Endodermal cell (in vitro differentiated cells): ENCODE measurements around the gene ATP6V1A. TPM values are rescaled to one million over a fixed set of nuclear protein-coding genes. Genes with fewer than 3 reads are reported as not detected.

Experiments used
- DNase-seq: peaks from one replicate; pipeline ENCODE4 v3.0.0-alpha.2; 2017
- H3K27ac ChIP-seq: 2 replicates; pipeline ENCODE4 v1.5.1; 2013; ENCODE audit warnings: mild to moderate bottlenecking, low read depth, low read length, moderate library complexity
- H3K27me3 ChIP-seq: 2 replicates; pipeline ENCODE4 v1.6.1; 2013; ENCODE audit warnings: mild to moderate bottlenecking, low read length, moderate library complexity; ENCODE audit not compliant: insufficient read depth, control insufficient read depth, poor library complexity, severe bottlenecking
- H3K36me3 ChIP-seq: 2 replicates; pipeline ENCODE4 v1.7.0; 2013; ENCODE audit warnings: mild to moderate bottlenecking, low read length, moderate library complexity; ENCODE audit not compliant: control insufficient read depth, insufficient read depth
- H3K4me1 ChIP-seq: one replicate; pipeline ENCODE4 v1.7.0; 2013; ENCODE audit warnings: low read length; ENCODE audit not compliant: control insufficient read depth, insufficient read depth
- H3K4me3 ChIP-seq: 2 replicates; pipeline ENCODE4 v1.5.1; 2013; ENCODE audit warnings: mild to moderate bottlenecking, low read length, moderate library complexity
- H3K9ac ChIP-seq: 2 replicates; pipeline ENCODE4 v1.6.1; 2013; ENCODE audit warnings: mild to moderate bottlenecking, low read length, moderate library complexity; ENCODE audit not compliant: poor library complexity, severe bottlenecking; ENCODE audit errors: extremely low read depth
- H3K9me3 ChIP-seq: 2 replicates; pipeline ENCODE4 v1.6.1; 2013; ENCODE audit warnings: mild to moderate bottlenecking, low read length, moderate library complexity; ENCODE audit not compliant: control insufficient read depth
- H3K27ac Mint-ChIP-seq: 2 replicates; pipeline ENCODE4 v1.8.0; 2020; ENCODE audit warnings: mixed read lengths
- H3K27me3 Mint-ChIP-seq: 2 replicates; pipeline ENCODE4 v1.8.0; 2021; ENCODE audit warnings: mild to moderate bottlenecking, mixed read lengths; ENCODE audit not compliant: insufficient read depth
- H3K36me3 Mint-ChIP-seq: 2 replicates; pipeline ENCODE4 v1.8.0; 2020; ENCODE audit warnings: low read depth, mixed read lengths
- H3K4me1 Mint-ChIP-seq: 2 replicates; pipeline ENCODE4 v1.8.0; 2020; ENCODE audit warnings: mixed read lengths
- H3K4me3 Mint-ChIP-seq: 2 replicates; pipeline ENCODE4 v1.8.0; 2020; ENCODE audit warnings: mild to moderate bottlenecking, moderate library complexity, mixed read lengths
- H3K9me3 Mint-ChIP-seq: 2 replicates; pipeline ENCODE4 v1.8.0; 2020; ENCODE audit warnings: mild to moderate bottlenecking, mixed read lengths
- CTCF ChIP-seq: fragments of 200-600 bp; sonication (generic); conservative IDR thresholded peaks from 2 replicates; pipeline ENCODE4 v1.5.0; 2021; ENCODE audit warnings: antibody characterized with exemption, mild to moderate bottlenecking
- WGBS, 2 experiments: methylation state at CpG; one replicate each; pipeline versions ENCODE4 v1.1.5 to v1.1.7; 2013; ENCODE audit warnings: missing lambda C conversion rate in 2 of 2, mixed read lengths in 1 of 2; ENCODE audit not compliant: insufficient coverage in 1 of 2, insufficient read length in 1 of 2; 5-methylcytosine and 5-hydroxymethylcytosine counted together
- total RNA-seq, 2 donors: library from RNA; stranded (reverse); fragmentation: NEBNext Ultra II Directional in 1 of 2; extraction: Animal tissue kit (Norgen Biotek cat#: 25700) in 1 of 2; gene quantifications; 2 replicates in 1 of 2; 3 replicates in 1 of 2; pipeline ENCODE4 v1.2.1, GENCODE V29; 2021

The ATP6V1A gene
- total RNA-seq, 2 donors from 2014 or later, result 58.4 to 63.4 TPM

GRCh38 chr3:113728661-113729060 is 18.2 kb upstream of the ATP6V1A start:
- TF ChIP-seq CTCF, result no peak
- H3K36me3 ChIP-seq, result peaks cover 38% of the 10 kb centered on the region
- no peaks in the 10 kb centered on the region for H3K9me3 Mint-ChIP-seq
- no peaks in the 10 kb centered on the region for H3K4me1 ChIP-seq
- no peak overlapping the region for H3K9ac ChIP-seq
- no peak overlapping the region for H3K27ac ChIP-seq
- H3K9me3 ChIP-seq, result no peaks in the 10 kb centered on the region
- 100% methylated on average over 2 of the region's 2 CpGs; no CpG with 5 or more reads in 1 of the 2 experiments for WGBS, 2 experiments
- peaks cover 19% of the 10 kb centered on the region for H3K36me3 Mint-ChIP-seq
- no peaks in the 10 kb centered on the region for H3K27me3 Mint-ChIP-seq
- no peak overlapping the region for H3K4me3 ChIP-seq
- H3K27me3 ChIP-seq, result no peaks in the 10 kb centered on the region
- H3K4me3 Mint-ChIP-seq, result no peak overlapping the region
- DNase-seq, result no peak
- H3K4me1 Mint-ChIP-seq, result peaks cover 3% of the 10 kb centered on the region
- no peak overlapping the region for H3K27ac Mint-ChIP-seq

- no peaks in the 10 kb centered on the region for H3K9me3 Mint-ChIP-seq
- no peak overlapping the region for H3K4me3 Mint-ChIP-seq
- TF ChIP-seq CTCF, result no peak
- no peak overlapping the region for H3K9ac ChIP-seq
- peaks cover 22% of the 10 kb centered on the region for H3K36me3 Mint-ChIP-seq
- 100% methylated on average over 1 of the region's 1 CpG for WGBS, 2 experiments
- H3K4me1 Mint-ChIP-seq, result no peaks in the 10 kb centered on the region
- no peak overlapping the region for H3K4me3 ChIP-seq
- H3K27me3 ChIP-seq, result no peaks in the 10 kb centered on the region
- H3K27ac Mint-ChIP-seq, result no peak overlapping the region
- H3K36me3 ChIP-seq, result peaks cover 24% of the 10 kb centered on the region
- H3K27me3 Mint-ChIP-seq, result no peaks in the 10 kb centered on the region
- no peaks in the 10 kb centered on the region for H3K4me1 ChIP-seq
- no peak for DNase-seq
- H3K27ac ChIP-seq, result no peak overlapping the region
- no peaks in the 10 kb centered on the region for H3K9me3 ChIP-seq
These were observed 16.3 kb upstream of the ATP6V1A start for GRCh38 chr3:113730550-113730949.

- H3K4me3 ChIP-seq, result no peak overlapping the region
- H3K27me3 ChIP-seq, result no peaks in the 10 kb centered on the region
- DNase-seq, result no peak
- H3K9ac ChIP-seq, result no peak overlapping the region
- no peak for TF ChIP-seq CTCF
- H3K27ac Mint-ChIP-seq, result no peak overlapping the region
- H3K36me3 ChIP-seq, result peaks cover 20% of the 10 kb centered on the region
- 95 to 100% methylated on average over 1 to 4 of the region's 4 CpGs for WGBS, 2 experiments
- peaks cover 9% of the 10 kb centered on the region for H3K4me1 Mint-ChIP-seq
- H3K27ac ChIP-seq, result no peak overlapping the region
- no peaks in the 10 kb centered on the region for H3K9me3 Mint-ChIP-seq
- no peaks in the 10 kb centered on the region for H3K9me3 ChIP-seq
- no peaks in the 10 kb centered on the region for H3K4me1 ChIP-seq
- H3K4me3 Mint-ChIP-seq, result no peak overlapping the region
- peaks cover 22% of the 10 kb centered on the region for H3K36me3 Mint-ChIP-seq
- no peaks in the 10 kb centered on the region for H3K27me3 Mint-ChIP-seq
These were observed 15.1 kb upstream of the ATP6V1A start for GRCh38 chr3:113731694-113732093.
